ENCODE measurements around the gene CMAS. TPM values are rescaled to one million over a fixed set of nuclear protein-coding genes. Genes with fewer than 3 reads are reported as not detected.

CMAS gene
- total RNA-seq, 2 donors from 2014 or later = 45.4 to 87.0 TPM

DNA sequence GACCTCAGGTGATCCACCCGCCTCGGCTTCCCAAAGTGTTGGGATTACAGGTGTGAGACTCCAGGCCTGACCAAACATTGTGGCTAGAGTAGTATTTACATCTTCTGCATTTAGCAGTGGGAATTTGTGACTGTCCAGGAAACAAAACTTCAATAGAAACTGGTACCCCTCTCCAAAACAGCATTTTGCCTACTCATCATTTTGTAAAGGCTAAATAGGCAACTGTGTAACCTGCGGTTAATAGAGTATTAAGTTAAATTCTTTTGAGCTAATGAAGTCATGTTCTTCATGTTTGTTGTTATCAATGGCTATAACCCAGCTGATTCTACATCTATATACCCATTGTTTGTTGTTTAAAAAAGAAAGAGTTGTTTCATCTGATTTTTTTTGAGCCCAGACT is 8.1 kb downstream of the CMAS start:
- WGBS = 92% methylated on average over 3 of the region's 3 CpGs
- Histone ChIP-seq H3K27me3 (replicated peaks; ENCODE audit: insufficient read depth) (no peaks in the 10 kb centered on the region), H3K27ac (no peak overlapping the region), H3K36me3 (no peaks in the 10 kb centered on the region), H3K9me3 (no peaks in the 10 kb centered on the region), H3K4me1 (replicated peaks) (no peaks in the 10 kb centered on the region), H3K4me3 (no peak overlapping the region)
- no peak for DNase-seq (ENCODE audit: low spot score)
- intact Hi-C loops (cut with DNase I) = no loop called here
- TF ChIP-seq POLR2AphosphoS5 (IDR thresholded peaks at IDR 0.05) = no peak
- TF ChIP-seq, protein P1, sequence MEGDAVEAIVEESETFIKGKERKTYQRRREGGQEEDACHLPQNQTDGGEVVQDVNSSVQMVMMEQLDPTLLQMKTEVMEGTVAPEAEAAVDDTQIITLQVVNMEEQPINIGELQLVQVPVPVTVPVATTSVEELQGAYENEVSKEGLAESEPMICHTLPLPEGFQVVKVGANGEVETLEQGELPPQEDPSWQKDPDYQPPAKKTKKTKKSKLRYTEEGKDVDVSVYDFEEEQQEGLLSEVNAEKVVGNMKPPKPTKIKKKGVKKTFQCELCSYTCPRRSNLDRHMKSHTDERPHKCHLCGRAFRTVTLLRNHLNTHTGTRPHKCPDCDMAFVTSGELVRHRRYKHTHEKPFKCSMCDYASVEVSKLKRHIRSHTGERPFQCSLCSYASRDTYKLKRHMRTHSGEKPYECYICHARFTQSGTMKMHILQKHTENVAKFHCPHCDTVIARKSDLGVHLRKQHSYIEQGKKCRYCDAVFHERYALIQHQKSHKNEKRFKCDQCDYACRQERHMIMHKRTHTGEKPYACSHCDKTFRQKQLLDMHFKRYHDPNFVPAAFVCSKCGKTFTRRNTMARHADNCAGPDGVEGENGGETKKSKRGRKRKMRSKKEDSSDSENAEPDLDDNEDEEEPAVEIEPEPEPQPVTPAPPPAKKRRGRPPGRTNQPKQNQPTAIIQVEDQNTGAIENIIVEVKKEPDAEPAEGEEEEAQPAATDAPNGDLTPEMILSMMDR (IDR thresholded peaks at IDR 0.05) = no peak
- no peak for TF ChIP-seq POLR2A (IDR thresholded peaks at IDR 0.05)

DNA sequence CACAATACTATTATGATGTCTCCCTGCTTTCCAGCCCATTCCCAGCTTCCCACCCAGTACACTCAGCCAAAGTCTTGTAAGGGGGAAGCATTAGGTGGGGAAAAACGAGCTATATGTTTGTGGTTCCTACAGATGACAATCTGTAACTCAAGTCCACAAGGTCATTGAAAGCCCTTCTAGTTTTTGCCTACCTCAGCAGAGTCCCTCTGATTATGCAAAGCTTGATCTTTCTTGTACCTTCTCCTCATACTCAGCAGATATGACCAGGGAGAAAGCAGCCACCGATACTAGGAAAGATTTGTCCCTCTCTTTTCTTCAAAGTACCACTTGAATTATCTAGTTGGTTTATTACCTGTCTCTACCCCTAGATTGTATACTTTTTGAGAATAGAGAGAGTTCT is 10.6 kb downstream of the CMAS start:
- H3K4me1 ChIP-seq (replicated peaks) = no peaks in the 10 kb centered on the region
- intact Hi-C loops (cut with DNase I) = no loop called here
- DNase-seq (ENCODE audit: low spot score) = no peak
- 64% methylated on average over 2 of the region's 2 CpGs for WGBS
- TF ChIP-seq POLR2A (IDR thresholded peaks at IDR 0.05) (no peak), POLR2AphosphoS5 (IDR thresholded peaks at IDR 0.05) (no peak)
- TF ChIP-seq, protein P1 (IDR thresholded peaks at IDR 0.05) = no peak
- H3K9me3 ChIP-seq = no peaks in the 10 kb centered on the region
- no peak overlapping the region for H3K4me3 ChIP-seq
- H3K36me3 ChIP-seq = no peaks in the 10 kb centered on the region
- H3K27ac ChIP-seq = no peak overlapping the region
- no peaks in the 10 kb centered on the region for H3K27me3 ChIP-seq (replicated peaks; ENCODE audit: insufficient read depth)

DNA sequence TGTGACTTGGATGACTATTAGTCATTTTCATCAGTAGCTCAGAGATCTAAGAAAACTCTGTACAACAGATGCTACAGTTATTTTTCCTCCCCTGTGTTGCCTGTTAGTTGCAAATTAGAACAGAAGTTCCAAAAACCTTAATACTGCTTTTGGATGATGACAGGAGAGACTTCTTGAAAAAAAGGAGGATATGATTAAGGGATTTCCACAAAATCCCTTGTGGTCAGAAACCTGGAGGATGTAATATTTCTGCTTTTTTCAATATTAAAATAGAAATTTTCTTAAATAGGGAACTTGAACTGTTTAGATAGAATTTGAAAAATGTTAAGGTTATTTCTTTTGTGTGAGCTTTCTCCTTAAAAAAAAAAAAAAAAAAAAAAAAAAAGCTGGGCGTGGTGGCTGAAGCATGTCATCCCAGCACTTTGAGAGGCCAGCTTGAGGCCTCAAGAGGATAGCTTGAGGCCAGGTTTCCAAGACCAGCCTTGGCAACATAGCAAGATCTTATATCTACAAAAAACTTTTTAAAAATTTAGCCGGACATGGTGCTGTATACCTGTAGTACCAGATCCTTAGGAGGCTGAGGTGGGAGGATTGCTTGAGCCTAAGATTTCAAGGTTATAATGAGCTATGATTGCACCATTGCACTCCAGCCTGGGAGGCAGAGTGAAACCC is 14.1 kb downstream of the CMAS start:
- 98% methylated on average over 2 of the region's 2 CpGs for WGBS
- TF ChIP-seq, protein P1 (IDR thresholded peaks at IDR 0.05) = no peak
- TF ChIP-seq POLR2A (IDR thresholded peaks at IDR 0.05) (no peak), POLR2AphosphoS5 (IDR thresholded peaks at IDR 0.05) (no peak)
- Histone ChIP-seq H3K36me3 (no peaks in the 10 kb centered on the region), H3K27me3 (replicated peaks; ENCODE audit: insufficient read depth) (no peaks in the 10 kb centered on the region), H3K4me1 (replicated peaks) (no peaks in the 10 kb centered on the region), H3K4me3 (no peak overlapping the region), H3K27ac (no peak overlapping the region), H3K9me3 (no peaks in the 10 kb centered on the region)
- no peak for DNase-seq (ENCODE audit: low spot score)
- intact Hi-C loops (cut with DNase I) = no loop called here

DNA sequence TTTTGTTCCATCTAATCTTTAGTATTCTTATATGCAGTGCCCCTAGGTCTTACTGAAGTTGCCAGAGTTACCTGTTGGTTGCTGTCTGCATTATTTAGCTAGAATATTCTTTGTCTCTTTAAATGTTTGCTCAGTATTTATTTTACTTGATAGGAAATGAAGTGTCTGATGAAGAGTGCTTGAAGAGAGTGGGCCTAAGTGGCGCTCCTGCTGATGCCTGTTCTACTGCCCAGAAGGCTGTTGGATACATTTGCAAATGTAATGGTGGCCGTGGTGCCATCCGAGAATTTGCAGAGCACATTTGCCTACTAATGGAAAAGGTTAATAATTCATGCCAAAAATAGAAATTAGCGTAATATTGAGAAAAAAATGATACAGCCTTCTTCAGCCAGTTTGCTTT is 18.9 kb downstream of the CMAS start:
- intact Hi-C loops (cut with DNase I) = no loop called here
- no peaks in the 10 kb centered on the region for H3K4me1 ChIP-seq (replicated peaks)
- H3K27me3 ChIP-seq (replicated peaks; ENCODE audit: insufficient read depth) = no peaks in the 10 kb centered on the region
- WGBS = 97% methylated on average over 4 of the region's 4 CpGs
- H3K36me3 ChIP-seq = no peaks in the 10 kb centered on the region
- DNase-seq (ENCODE audit: low spot score) = no peak
- no peaks in the 10 kb centered on the region for H3K9me3 ChIP-seq
- TF ChIP-seq POLR2A (IDR thresholded peaks at IDR 0.05) = no peak
- TF ChIP-seq, protein P1 (IDR thresholded peaks at IDR 0.05) = no peak
- TF ChIP-seq POLR2AphosphoS5 (IDR thresholded peaks at IDR 0.05) = no peak
- no peak overlapping the region for H3K27ac ChIP-seq
- no peak overlapping the region for H3K4me3 ChIP-seq

DNA sequence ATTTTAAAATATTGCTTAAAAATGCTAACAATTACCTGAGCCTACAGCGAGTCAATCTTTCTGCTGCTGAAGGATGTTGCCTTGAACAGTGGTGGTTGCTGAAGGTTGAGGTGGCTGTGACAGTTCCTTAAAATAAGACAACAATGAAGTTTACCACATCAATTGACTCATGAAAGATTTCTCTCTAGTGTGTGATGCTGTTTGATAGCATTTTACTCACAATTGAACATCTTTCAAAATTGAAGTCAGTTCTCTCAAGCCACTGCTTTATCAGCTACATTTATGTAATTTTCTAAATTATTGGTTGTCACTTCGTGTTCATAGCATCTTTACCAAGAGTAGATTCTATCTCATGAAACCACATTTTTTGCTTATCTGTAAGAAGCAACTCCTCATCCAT is 20.3 kb downstream of the CMAS start:
- TF ChIP-seq, protein P1 (IDR thresholded peaks at IDR 0.05) = no peak
- TF ChIP-seq POLR2A (IDR thresholded peaks at IDR 0.05) (no peak), POLR2AphosphoS5 (IDR thresholded peaks at IDR 0.05) (no peak)
- 88% methylated on average over 2 of the region's 2 CpGs for WGBS
- Histone ChIP-seq H3K36me3 (no peaks in the 10 kb centered on the region), H3K9me3 (no peaks in the 10 kb centered on the region), H3K27me3 (replicated peaks; ENCODE audit: insufficient read depth) (no peaks in the 10 kb centered on the region), H3K4me3 (no peak overlapping the region), H3K27ac (no peak overlapping the region), H3K4me1 (replicated peaks) (no peaks in the 10 kb centered on the region)
- intact Hi-C loops (cut with DNase I) = no loop called here
- no peak for DNase-seq (ENCODE audit: low spot score)

Measured in prostate gland (tissue), 2 donors.